H9 (cell line): Measurements from ENCODE around the gene GLIS2. TPM values are rescaled to one million over a fixed set of nuclear protein-coding genes. Genes with fewer than 3 reads are reported as not detected.

Experiments used
- DNase-seq: peaks from one replicate; pipeline ENCODE4 v3.0.0-alpha.2; 2017
- H2AFZ ChIP-seq: one replicate; pipeline ENCODE4 v1.6.1; 2013; ENCODE audit warnings: mild to moderate bottlenecking, low read length, control low read depth, moderate library complexity
- H2AK5ac ChIP-seq: 2 replicates; pipeline ENCODE4 v1.6.1; 2013; ENCODE audit warnings: low read length, control low read depth, mixed read lengths; ENCODE audit not compliant: insufficient read length
- H2BK120ac ChIP-seq: one replicate; pipeline ENCODE4 v1.6.1; 2013; ENCODE audit warnings: low read depth, mild to moderate bottlenecking, low read length, control low read depth, inconsistent platforms; ENCODE audit not compliant: poor library complexity, severe bottlenecking
- H2BK12ac ChIP-seq: 2 replicates; pipeline ENCODE4 v1.6.1; 2013; ENCODE audit warnings: low read length, control low read depth, mixed read lengths, low read depth; ENCODE audit not compliant: insufficient read length
- H2BK15ac ChIP-seq: 2 replicates; pipeline ENCODE4 v1.6.1; 2013; ENCODE audit warnings: low read depth, low read length, control low read depth
- H2BK20ac ChIP-seq: one replicate; pipeline ENCODE4 v1.6.1; 2013; ENCODE audit warnings: low read depth, mild to moderate bottlenecking, low read length, control low read depth, inconsistent platforms; ENCODE audit not compliant: poor library complexity, severe bottlenecking
- H2BK5ac ChIP-seq: 2 replicates; pipeline ENCODE4 v1.6.1; 2013; ENCODE audit warnings: low read length, control low read depth, mixed read lengths; ENCODE audit not compliant: insufficient read length
- H3K14ac ChIP-seq: 2 replicates; pipeline ENCODE4 v1.6.1; 2013; ENCODE audit warnings: low read length, control low read depth; ENCODE audit not compliant: insufficient read depth
- H3K18ac ChIP-seq: 2 replicates; pipeline ENCODE4 v1.6.1; 2013; ENCODE audit warnings: low read depth, mild to moderate bottlenecking, mixed read lengths, low read length, control low read depth; ENCODE audit not compliant: insufficient read length
- H3K23ac ChIP-seq: 2 replicates; pipeline ENCODE4 v1.6.1; 2013; ENCODE audit warnings: low read length, control low read depth, mixed read lengths, low read depth; ENCODE audit not compliant: insufficient read length
- H3K23me2 ChIP-seq: 2 replicates; pipeline ENCODE4 v1.6.1; 2013; ENCODE audit warnings: low read depth, mild to moderate bottlenecking, mixed read lengths, low read length, control low read depth; ENCODE audit not compliant: insufficient read length, poor library complexity, severe bottlenecking
- H3K27ac ChIP-seq: 2 replicates; pipeline ENCODE4 v1.5.1; 2013; ENCODE audit warnings: low read length, control low read depth, mixed read lengths, low read depth; ENCODE audit not compliant: insufficient read length
- H3K27me3 ChIP-seq: 2 replicates; pipeline ENCODE4 v1.6.1; 2013; ENCODE audit warnings: low read length, control low read depth, inconsistent platforms; ENCODE audit not compliant: insufficient read depth
- H3K4ac ChIP-seq: 2 replicates; pipeline ENCODE4 v1.6.1; 2013; ENCODE audit warnings: low read depth, mild to moderate bottlenecking, control low read depth, inconsistent platforms, low read length, moderate library complexity
- H3K4me1 ChIP-seq: 2 replicates; pipeline ENCODE4 v1.6.1; 2013; ENCODE audit warnings: low read length, control low read depth, inconsistent platforms; ENCODE audit not compliant: insufficient read depth
- H3K4me2 ChIP-seq: 2 replicates; pipeline ENCODE4 v1.6.1; 2013; ENCODE audit warnings: low read length, control low read depth, mixed read lengths; ENCODE audit not compliant: insufficient read length, insufficient read depth
- H3K56ac ChIP-seq: 2 replicates; pipeline ENCODE4 v1.6.1; 2013; ENCODE audit warnings: low read depth, mild to moderate bottlenecking, mixed read lengths, low read length, control low read depth; ENCODE audit not compliant: insufficient read length
- H3K79me1 ChIP-seq: 2 replicates; pipeline ENCODE4 v1.6.1; 2013; ENCODE audit warnings: low read depth, mild to moderate bottlenecking, moderate library complexity, low read length, control low read depth, inconsistent platforms; ENCODE audit not compliant: insufficient read depth, poor library complexity, severe bottlenecking
- H3K79me2 ChIP-seq: 2 replicates; pipeline ENCODE4 v1.6.1; 2013; ENCODE audit warnings: low read length, control low read depth, inconsistent platforms; ENCODE audit not compliant: insufficient read depth
- H3K9ac ChIP-seq: 2 replicates; pipeline ENCODE4 v1.6.1; 2013; ENCODE audit warnings: low read length, control low read depth, mixed read lengths; ENCODE audit not compliant: insufficient read length; ENCODE audit errors: extremely low read depth
- H3K9me3 ChIP-seq: one replicate; pipeline ENCODE4 v1.6.1; 2013; ENCODE audit warnings: low read depth, low read length, inconsistent platforms; ENCODE audit not compliant: control insufficient read depth
- H3T11ph ChIP-seq: one replicate; pipeline ENCODE4 v1.6.1; 2013; ENCODE audit warnings: mild to moderate bottlenecking, low read length, control low read depth, inconsistent platforms
- H4K20me1 ChIP-seq: one replicate; pipeline ENCODE4 v1.6.1; 2013; ENCODE audit not compliant: control insufficient read depth, insufficient read length, insufficient read depth
- H4K5ac ChIP-seq: 2 replicates; pipeline ENCODE4 v1.6.1; 2013; ENCODE audit warnings: low read depth, mild to moderate bottlenecking, mixed read lengths, low read length, control low read depth; ENCODE audit not compliant: insufficient read length
- H4K8ac ChIP-seq: replicated peaks from 2 replicates; pipeline ENCODE4 v1.6.1; 2013; ENCODE audit warnings: low read length, control low read depth, mixed read lengths, low read depth; ENCODE audit not compliant: insufficient read length
- H4K91ac ChIP-seq: 2 replicates; pipeline ENCODE4 v1.6.1; 2013; ENCODE audit warnings: low read depth, mild to moderate bottlenecking, moderate library complexity, mixed read lengths, low read length, control low read depth; ENCODE audit not compliant: insufficient read length
- H3K27ac Mint-ChIP-seq, 3 experiments: 2 replicates in 2 of 3; 3 replicates in 1 of 3; pipeline ENCODE4 v1.8.0; 2020 to 2021; ENCODE audit warnings: mixed read lengths in 3 of 3, mild to moderate bottlenecking in 1 of 3, moderate library complexity in 1 of 3
- H3K27me3 Mint-ChIP-seq: 2 replicates; pipeline ENCODE4 v1.8.0; 2021; ENCODE audit warnings: low read depth, mild to moderate bottlenecking, moderate library complexity, mixed read lengths
- H3K36me3 Mint-ChIP-seq, 3 experiments: 2 replicates in 2 of 3; 3 replicates in 1 of 3; pipeline ENCODE4 v1.8.0; 2020 to 2021; ENCODE audit warnings: low read depth in 3 of 3, mixed read lengths in 3 of 3; ENCODE audit not compliant: insufficient read depth in 1 of 3
- H3K4me1 Mint-ChIP-seq, 2 experiments: 2 replicates each; pipeline ENCODE4 v1.8.0; 2020; ENCODE audit warnings: mixed read lengths in 2 of 2
- H3K4me3 Mint-ChIP-seq, 2 experiments: 2 replicates in 1 of 2; 3 replicates in 1 of 2; pipeline ENCODE4 v1.8.0; 2020 to 2021; ENCODE audit warnings: mild to moderate bottlenecking in 2 of 2, mixed read lengths in 2 of 2, moderate library complexity in 1 of 2
- H3K9me3 Mint-ChIP-seq, 2 experiments: 2 replicates in 1 of 2; 3 replicates in 1 of 2; pipeline ENCODE4 v1.8.0; 2020; ENCODE audit warnings: mild to moderate bottlenecking in 2 of 2, mixed read lengths in 2 of 2, moderate library complexity in 1 of 2
- CTCF ChIP-seq: fragments of 200-600 bp; sonication (generic); conservative IDR thresholded peaks from 3 replicates; pipeline ENCODE4 v1.8.0; 2021; ENCODE audit warnings: antibody characterized with exemption, mild to moderate bottlenecking
- WGBS: extraction: QIAGEN DNeasy Blood & Tissue Kit; methylation state at CpG from one replicate; pipeline ENCODE4 v1.1.7; 2013; ENCODE audit warnings: missing lambda C conversion rate, low lambda C conversion rate, mixed read lengths; ENCODE audit not compliant: insufficient read length; ENCODE audit errors: extremely low coverage; 5-methylcytosine and 5-hydroxymethylcytosine counted together
- total RNA-seq: library from RNA; stranded (reverse); gene quantifications from 2 replicates; pipeline ENCODE4 v1.2.1, GENCODE V29; 2021

Gene GLIS2
- total RNA-seq, 1 experiment from 2014 or later = 14.3 TPM

DNA sequence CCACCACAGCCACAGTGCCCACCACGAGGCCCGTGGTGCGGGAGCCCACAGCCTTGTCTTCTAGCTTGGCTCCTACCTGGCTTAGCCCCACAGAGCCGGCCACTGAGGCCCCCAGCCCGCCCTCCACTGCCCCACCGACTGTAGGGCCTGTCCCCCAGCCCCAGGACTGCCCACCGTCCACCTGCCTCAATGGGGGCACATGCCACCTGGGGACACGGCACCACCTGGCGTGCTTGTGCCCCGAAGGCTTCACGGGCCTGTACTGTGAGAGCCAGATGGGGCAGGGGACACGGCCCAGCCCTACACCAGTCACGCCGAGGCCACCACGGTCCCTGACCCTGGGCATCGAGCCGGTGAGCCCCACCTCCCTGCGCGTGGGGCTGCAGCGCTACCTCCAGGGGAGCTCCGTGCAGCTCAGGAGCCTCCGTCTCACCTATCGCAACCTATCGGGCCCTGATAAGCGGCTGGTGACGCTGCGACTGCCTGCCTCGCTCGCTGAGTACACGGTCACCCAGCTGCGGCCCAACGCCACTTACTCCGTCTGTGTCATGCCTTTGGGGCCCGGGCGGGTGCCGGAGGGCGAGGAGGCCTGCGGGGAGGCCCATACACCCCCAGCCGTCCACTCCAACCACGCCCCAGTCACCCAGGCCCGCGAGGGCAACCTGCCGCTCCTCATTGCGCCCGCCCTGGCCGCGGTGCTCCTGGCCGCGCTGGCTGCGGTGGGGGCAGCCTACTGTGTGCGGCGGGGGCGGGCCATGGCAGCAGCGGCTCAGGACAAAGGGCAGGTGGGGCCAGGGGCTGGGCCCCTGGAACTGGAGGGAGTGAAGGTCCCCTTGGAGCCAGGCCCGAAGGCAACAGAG is 66.3 kb downstream of the GLIS2 start:
- Histone ChIP-seq H2AK5ac (no peak overlapping the region), H3K18ac (no peak overlapping the region), H3K4me1 (peaks cover 2% of the 10 kb centered on the region; the same call in 1 of the 2 replicates), H3K56ac (no peak overlapping the region), H3K4ac (no peak overlapping the region), H2BK15ac (no peak overlapping the region), H2BK5ac (no peak overlapping the region), H2BK120ac (no peak overlapping the region), H4K91ac (no peak overlapping the region), H2BK12ac (no peak overlapping the region), H3K27me3 (no peaks in the 10 kb centered on the region), H2AFZ (no peak overlapping the region), H2BK20ac (no peak overlapping the region), H3K27ac (no peak overlapping the region), H3K23me2 (no peaks in the 10 kb centered on the region), H3K23ac (no peak overlapping the region), H4K8ac (no peak overlapping the region), H3K9me3 (no peaks in the 10 kb centered on the region), H3K79me2 (no peaks in the 10 kb centered on the region), H3K14ac (no peak overlapping the region), H3K9ac (no peak overlapping the region), H3T11ph (no peak overlapping the region), H4K5ac (no peak overlapping the region), H4K20me1 (no peaks in the 10 kb centered on the region), H3K79me1 (no peaks in the 10 kb centered on the region), H3K4me2 (no peak overlapping the region)
- H3K27me3 Mint-ChIP-seq = no peaks in the 10 kb centered on the region
- H3K36me3 Mint-ChIP-seq = peaks cover 0 to 3% (median 2%) of the 10 kb centered on the region in 3 experiments; a peak in 4 of 7 replicates
- H3K27ac Mint-ChIP-seq = peak overlapping the region in 1 of 3 experiments; percentile 44; a peak in 1 of 7 replicates
- peaks cover 12 to 29% of the 10 kb centered on the region in 2 experiments for H3K4me1 Mint-ChIP-seq
- WGBS = no CpG with 5 or more reads among the region's 55 CpGs
- TF ChIP-seq CTCF = no peak
- H3K4me3 Mint-ChIP-seq = no peak overlapping the region
- DNase-seq = no peak
- H3K9me3 Mint-ChIP-seq = no peaks in the 10 kb centered on the region
